HG02571 (cell line): ENCODE results near the gene OR51E2.
"Not testable (repeated sequence)": the region's sequence is repeated elsewhere in the genome, so short reads cannot be mapped to it uniquely, and the experiment has no call there.

ENCODE experiments used
- ATAC-seq: cut with Tn5 transposase; IDR thresholded peaks from one replicate; pipeline ENCODE4 v1.9.1; 2021; ENCODE audit warnings: mild to moderate bottlenecking, moderate library complexity; ENCODE audit not compliant: unreplicated experiment

The OR51E2 gene, protein sequence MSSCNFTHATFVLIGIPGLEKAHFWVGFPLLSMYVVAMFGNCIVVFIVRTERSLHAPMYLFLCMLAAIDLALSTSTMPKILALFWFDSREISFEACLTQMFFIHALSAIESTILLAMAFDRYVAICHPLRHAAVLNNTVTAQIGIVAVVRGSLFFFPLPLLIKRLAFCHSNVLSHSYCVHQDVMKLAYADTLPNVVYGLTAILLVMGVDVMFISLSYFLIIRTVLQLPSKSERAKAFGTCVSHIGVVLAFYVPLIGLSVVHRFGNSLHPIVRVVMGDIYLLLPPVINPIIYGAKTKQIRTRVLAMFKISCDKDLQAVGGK

DNA sequence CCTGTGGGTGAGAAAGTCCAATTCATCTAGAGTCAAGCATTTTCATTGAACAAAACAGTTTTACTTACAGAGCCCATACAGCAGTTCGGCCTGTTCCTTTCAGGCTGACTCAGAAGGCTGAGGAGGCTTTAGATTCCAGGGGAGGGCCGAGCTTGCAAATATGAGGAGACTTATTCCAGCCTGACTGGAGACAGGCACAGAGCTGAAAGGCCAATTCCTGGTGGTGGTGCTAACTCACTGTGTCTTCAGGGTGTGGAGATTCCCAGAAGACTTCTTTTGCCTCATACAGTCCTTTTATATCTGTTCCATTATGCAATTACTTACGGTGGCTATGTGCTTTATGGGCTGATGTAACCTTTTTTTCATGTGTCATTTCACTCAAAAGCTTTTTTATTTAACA lies at the start of gene OR51E2:
Gene OR51E2, minus strand, starts transcription at position 269 of the 400 bp plus-strand sequence. CDS start 15,142 bp downstream, outside the sequence.
- no peak for ATAC-seq

DNA sequence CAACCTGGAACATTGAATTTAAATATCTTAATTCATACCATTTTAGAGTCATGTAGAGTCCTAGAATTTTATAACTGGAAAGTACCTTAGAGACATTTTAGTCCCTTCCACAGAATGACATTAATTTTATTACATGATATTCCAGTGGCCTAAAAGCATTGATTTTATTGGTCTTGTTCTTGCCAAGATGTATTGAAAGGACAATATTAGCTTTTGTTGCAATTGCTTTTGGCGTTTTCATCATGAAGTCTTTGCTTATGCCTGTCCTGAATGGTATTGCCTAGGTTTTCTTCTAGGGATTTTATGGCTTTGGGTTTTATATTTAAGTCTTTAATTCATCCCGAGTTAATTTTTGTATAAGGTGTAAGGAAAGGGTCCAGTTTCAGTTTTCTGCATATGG lies 43.1 kb upstream of the OR51E2 start:
- ATAC-seq, result no peak

DNA sequence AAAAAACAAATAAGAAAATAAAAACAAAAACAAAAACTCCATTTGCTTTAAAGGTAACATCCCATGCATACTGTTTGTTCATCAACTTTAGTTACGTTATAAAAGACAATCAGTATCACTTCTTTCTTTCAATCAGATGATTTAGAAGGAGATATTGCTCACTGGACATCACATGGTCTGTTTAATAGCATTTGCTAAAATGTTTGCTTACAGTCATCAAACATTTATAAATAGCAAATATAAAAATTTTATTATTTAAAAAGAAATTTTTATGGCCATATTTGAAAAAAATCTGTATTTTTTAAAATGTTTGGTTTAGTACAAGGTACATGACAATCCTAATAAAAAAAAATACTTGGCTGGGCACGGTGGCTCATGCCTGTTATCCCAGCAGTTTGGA lies 29.5 kb upstream of the OR51E2 start:
- ATAC-seq, result no peak

DNA sequence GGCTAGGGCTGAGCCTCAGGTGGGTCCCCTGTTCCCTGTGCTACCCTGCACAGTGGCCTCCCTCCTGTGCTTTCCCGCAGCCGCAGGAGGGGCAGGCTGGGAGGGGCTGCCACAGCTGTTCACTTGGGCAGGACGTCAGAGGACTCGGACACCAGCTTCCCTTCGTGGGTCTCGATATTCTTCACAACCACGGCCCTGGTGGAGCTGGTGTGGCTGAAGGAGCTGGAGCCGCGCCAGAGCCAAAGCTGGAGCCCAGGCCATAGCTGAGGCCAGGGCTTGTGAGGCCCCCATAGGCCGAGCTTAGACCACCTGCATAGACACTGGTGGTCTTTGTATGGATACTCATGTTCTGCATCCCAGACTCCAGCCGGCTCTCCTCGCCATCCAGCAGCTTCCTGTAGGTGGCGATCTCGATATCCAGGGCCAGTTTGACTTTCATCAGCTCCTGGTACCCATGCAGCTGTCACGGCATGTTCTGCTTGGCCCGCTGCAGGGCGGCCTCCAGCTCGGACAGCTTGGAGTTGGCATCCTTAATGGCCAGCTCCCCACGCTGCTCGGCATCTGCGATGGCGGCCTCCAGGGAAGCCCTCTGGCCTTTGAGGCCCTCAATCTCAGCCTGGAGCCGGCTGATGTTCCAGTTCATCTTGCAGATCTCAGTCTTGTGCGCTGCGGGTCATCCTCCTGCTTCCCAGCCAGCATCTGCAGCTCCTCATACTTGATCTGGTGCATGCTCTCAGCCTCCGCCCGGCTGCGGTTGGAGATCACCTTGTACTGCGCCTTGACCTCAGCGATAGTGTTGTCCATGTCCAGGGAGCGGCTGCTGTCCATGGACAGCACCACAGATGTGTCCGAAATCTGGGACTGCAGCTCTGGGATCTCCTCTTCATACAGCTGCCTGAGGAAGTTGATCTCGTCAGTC lies 25.2 kb upstream of the OR51E2 start:
- ATAC-seq, result not testable (repeated sequence)

DNA sequence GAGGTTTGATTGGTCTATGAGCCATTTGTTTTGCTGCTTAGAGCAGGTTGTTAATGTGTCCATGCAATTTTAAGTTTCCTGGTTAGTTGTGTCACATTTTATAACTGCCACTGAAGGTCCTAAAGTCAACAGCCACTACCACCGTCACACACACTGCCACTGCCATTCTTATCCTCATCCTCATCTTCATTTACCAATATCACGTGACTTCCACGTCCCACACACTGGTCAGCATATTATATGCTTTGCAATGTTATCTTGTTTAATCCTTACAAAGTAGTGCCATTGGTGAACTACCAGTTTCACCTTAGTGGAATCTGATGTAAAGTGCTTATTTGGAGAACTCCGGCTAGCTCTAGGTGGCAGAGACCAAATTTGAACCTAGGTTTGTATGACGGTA lies 16.6 kb upstream of the OR51E2 start:
- ATAC-seq, result no peak

DNA sequence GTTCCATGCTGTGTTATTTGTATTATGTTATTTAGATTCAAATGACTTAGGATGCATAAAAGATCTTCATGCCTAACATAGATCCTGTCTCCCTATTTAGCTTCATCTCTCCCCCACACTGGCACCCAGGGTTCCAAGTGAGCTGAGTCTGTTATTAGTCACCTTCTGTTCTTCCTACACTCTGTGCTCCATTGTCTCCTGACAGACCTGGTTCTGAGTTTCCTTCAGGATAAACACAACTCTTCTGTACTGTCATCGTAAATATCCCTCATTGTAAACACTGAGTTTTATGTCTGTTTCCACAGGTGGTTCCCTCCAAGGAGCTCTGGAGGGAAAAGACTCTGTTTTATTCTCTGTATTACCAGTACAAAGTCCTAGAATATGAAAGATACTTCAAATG lies 15.6 kb upstream of the OR51E2 start:
- ATAC-seq, result no peak

DNA sequence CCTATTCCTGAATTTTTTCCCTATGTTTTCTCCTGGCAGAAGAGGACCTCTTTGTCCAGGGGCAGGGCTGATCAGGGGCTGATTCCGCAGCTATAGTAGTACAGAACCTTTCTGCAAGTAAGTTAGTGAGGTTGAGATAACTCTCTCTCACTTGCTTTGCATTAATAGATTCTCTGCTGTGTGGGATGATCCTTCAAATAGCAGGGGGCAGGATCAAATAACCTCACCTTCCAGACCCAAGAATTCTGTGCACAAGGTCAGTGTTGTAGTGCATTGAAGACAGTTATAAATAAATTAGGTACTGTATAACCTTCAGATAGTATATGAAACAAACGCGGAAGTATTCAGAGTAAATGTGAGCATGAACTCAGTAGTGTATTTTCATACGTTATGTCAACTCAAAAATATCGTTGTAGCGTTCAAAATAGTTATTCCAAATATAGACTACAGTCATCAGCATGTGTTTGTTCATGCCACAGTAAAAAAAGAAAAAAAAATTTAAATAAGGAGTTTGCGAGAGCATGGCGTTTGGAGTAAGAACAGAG lies 7.2 kb upstream of the OR51E2 start:
- ATAC-seq, result no peak

DNA sequence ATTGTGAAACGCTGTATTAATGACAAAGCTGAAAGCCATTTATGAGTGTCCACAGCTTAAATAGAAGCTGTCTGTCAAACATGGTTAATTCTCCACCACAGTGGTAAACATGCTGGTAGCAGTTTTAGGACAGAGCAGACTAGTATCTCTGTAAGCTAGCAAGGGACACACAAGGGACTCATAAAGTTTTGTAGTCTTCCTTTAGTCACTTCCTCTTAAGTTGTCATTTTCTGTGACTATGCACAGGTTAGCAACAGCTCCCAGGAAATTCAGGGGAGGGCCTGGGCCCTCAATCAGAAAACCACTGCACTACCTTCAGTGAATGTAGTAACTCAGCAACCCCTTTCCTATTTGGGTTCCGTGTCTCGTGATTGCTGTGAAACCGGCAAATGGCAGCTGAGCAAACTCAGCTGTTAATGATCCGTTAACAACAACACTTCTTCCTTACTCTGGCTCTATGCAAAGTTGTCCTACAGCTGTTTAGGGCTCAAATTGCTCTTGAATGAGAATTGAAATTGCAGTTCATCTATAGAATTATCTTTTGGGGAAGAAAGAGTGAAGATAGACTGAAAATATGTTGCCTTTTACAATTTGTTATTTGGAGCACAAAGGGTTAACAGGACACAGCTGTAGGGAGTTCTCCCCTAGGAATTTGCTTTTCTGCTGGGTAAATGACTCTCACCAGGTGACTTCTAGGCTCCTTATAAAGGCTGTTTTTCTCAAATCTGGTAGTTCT lies 6.6 kb upstream of the OR51E2 start, which contains the start of gene MMP26:
Gene MMP26, plus strand, starts transcription at position 731 of the 736 bp plus-strand sequence.
- ATAC-seq, result no peak

DNA sequence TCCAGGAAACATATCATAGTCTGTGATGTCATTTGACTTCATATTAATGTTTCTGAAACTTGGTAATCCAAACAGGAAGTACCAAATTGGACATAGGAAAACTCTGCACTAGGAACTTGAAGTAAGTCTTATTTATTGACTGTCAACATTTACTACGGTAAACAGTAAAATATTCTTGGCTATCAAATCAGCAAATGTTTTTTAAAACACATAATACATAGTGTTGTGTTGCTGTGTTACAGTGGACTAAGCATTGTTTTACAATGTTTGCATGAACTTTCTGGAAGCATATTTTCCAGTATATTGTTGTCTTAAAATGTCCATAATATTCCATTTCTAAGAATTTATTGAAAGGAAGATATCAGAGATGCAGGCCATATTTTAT lies 2.8 kb upstream of the OR51E2 start:
- no peak for ATAC-seq

DNA sequence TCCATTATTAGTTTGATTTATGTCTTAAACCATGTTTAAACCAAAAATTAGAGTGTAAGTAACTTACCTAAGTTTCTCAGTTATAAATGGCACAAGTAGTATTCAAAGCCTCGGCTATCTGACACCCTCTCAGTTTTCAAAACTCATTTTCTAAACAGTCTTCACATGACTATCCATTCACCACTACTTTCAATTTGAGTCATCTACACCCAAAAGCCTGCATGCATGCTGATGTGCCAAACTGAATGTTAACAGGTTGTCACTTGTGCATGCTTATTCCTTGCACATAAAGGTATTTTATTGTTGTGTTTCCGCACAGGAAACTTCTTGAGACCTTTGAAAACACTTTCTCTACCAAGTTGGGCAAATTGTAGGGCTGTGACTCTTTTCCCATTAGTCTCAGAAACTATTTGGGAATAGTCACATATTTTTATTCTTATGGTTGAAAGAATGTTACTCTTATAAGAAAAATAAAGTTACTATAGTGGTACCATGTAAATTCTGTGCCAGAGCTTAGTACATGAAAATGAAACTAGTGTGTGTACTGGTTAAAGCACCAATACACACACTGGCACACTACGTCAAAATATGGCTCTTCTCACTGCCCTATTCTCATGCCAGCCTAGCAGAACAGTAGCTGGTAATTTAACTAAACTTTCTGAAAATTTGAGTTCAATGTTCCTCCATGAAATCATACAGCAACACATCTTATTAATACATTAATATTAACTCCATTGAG lies 2.2 kb upstream of the OR51E2 start:
- peak; percentile 97 for ATAC-seq

DNA sequence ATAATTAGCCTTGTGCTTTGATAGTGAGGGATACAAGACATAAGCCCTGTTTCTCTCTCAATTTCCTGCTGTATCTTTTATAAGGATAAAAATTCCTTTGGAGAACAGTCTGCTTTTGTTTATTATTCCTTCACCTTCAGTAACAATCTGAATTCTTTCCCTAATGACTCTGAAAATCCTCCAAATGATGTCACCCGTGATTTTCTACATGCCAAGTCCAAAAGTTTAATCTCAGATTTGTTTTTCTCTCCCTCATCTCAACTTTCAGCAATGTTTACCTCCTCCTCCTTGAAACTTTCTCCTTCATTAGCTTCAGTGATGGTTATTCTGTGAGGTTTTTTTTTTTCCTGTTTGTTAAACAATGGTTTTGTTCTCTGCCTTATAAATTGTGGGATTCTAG lies 2.2 kb downstream of the OR51E2 start:
- ATAC-seq, result no peak

DNA sequence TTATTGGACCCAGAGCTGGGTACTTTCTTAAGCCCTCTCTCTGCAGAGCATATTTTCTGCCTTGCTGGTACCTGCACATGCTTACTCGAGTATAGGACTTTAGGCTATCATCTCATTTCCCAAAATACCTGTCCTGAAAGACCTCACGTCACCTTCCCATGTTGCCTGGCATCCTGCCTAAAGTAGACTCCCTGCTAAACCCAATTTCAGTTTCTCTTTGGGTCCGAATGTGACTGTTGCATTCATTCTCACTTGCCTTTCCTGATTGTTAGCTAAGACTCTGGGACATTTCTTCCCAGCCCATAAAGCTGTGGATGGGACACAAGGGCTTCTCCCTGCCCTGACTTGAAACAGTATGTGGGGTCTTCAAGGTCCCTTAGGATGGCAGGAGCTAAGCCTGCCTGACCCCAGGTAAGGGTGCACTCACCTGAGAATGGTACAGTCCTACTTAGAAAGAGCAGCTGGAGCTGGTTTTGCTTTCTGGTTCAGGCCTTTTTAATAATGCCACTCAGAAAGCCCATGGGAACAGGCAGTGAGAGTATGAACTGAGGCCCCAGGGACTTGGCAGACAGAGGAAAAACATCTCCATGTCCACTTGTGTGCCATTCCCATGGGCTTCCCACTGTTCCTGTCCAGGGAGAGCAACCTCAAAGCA lies 12.9 kb downstream of the OR51E2 start:
- ATAC-seq, result no peak

DNA sequence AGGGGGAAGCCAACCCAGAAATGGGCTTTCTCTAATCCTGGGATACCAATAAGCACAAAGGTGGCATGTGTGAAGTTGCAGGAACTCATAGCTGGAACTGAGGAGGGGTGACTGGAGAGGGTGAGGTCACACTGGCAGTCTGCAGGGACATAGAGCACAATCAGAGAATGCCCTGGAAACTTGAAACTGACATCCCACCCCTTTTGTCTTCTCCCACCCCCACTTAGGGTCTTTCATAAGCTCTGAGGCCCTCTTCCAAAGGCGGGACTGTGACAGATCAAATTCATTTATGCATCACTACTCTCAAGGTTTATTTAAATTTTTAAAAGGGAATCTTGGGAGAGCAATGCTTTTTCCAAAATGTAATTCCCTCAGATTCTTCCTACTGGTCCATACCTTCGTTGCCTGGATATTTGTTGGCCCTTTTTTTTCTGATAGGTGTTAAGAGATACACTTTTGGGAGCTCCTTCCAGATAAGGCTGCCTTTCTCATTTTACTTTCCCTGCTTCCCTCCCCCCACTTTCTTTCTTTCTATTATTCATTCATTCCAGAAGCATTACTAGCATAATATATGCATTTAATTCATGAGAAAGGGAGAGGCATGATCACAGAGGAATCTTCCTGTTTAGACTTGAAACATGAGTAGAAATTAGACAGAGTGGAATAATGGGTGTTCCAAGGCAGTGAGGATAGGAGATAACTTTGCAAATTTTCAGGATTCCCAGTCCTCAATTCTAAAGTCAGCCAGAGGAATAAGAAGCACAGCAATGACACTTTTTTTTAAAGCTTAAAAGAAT lies 14.8 kb downstream of the OR51E2 start:
- no peak for ATAC-seq

DNA sequence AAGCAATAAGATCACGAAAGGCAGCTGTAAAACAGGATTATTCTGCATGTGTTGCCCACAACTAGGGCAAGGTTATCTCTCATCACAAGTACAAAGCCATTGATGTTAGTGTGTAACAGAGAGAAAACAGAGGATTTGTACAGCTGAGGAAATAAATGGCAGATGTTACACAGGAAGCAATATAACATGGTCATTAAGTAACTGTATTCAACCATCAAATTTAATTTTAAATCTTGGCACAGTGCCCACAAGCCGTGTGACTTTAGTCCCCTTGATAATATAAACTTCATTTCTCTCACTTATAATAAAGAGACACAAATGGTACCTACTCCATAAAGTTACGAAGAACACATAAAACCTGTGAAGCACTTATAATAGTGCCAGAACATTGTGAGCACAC lies 17.3 kb downstream of the OR51E2 start:
- ATAC-seq, result no peak

DNA sequence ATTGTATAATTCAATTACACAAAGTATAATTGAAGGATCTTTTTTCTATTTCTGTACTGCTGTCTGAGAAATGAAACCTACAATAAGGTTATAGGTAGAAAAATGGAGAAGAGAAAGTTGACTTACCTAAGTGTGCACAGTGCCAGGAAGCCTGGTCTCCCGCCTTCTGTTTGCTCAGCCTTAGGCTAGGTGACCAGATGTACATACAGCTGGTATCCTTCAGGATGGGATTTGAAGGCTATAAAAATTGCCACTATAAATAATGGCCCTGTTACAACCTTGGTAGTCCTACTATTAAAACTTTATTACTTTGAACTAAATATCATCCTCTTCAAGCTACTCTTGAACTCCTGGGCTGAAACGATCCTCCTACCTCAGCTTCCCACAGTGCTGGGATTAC lies 19.7 kb downstream of the OR51E2 start:
- ATAC-seq, result no peak

DNA sequence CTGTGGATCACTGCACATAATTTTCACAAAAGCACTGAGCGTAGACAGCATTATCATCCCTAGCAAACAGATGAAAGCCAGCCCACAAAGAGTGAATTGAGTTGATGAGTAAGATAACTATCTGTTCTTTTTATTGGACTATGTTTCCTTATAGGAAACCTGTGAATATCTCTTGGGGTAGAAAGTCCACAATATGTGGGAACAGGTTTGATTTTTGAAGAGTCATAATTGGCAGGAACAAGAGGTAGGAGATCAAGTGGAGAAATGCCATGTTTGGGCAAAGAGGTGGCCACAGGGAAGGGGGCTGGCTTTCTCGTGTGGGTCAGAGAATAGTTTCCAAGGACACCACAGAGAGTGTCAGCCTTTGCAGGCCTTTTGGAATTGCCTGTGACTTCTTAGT lies 23.9 kb downstream of the OR51E2 start:
- ATAC-seq, result no peak

DNA sequence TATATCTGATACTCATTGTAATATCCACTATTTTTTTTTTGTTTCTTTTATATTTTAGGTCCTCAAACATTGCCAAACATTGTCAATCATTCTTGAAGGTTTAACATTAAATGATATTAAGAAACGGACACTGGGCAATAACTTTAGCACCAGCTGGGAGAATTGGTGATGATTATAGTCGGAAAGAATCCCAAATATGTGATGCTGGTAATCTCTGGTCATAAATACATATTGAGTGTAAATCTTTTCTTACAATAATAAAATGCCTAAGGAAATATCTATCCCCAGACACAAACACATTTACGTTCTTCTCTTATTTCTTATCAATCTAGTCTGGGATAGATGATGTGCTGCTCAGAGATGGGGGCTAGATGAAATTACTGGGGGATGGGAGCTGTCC lies 25.2 kb downstream of the OR51E2 start:
- no peak for ATAC-seq

DNA sequence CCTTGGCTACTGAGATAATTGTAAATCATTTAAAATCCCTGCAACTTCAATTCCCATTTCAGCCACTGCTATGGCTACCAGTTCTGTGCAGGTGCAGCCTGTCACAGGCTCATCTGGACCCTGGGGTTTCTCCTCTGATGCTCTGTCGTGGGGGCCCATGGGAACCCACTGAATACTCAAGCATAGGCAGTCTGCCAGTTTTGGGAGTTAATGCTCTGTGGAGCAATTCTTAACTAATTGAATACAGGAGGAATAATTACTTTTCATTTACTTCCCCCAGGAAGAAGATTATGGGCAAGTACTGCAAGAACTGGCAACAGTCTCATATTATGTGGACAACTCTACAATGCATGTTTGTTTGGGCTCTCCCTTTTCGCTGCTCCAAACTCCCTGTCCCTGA lies 25.9 kb downstream of the OR51E2 start:
- ATAC-seq, result no peak

DNA sequence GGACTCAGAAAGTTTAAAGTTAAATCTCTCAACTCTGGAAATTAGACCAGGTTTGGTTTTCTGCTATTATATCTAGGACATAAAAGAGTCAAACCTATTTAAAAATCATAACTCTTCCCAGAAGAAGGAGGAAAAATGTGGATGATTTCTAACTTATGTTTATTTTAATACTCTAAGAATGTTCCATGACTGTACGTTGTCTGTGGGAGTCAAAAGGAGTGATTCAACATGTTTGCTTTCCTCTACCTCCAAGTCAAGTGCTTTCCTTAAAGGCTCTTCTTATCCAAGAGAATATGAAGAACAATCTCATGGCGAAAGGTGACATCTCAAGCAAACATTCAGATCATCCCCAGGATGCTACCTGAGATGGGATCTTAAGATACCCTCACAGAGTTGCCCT lies 32.2 kb downstream of the OR51E2 start:
- no peak for ATAC-seq
